Fibroblast of skin of scalp (primary cell): ENCODE measurements around the gene ISLR2.
A peak's percentile ranks its signal among the peaks of the same experiment; 100 is the strongest.

Experiments
- DNase-seq: peaks from one replicate; pipeline ENCODE4 v3.0.0-alpha.2; 2013

ISLR2 gene

GRCh38 chr15:74179101-74179841 lies 48.9 kb downstream of the ISLR2 start:
- DNase-seq: peak; percentile 90

- peak; percentile 85 for DNase-seq
These were observed 49.8 kb downstream of the ISLR2 start for GRCh38 chr15:74179983-74180880.

- no peak for DNase-seq
These were observed 50.7 kb downstream of the ISLR2 start for GRCh38 chr15:74180881-74181602.

- no peak for DNase-seq
These were observed 51.7 kb downstream of the ISLR2 start for GRCh38 chr15:74182131-74182530.

- DNase-seq: no peak
These were observed 54.3 kb downstream of the ISLR2 start for GRCh38 chr15:74184582-74185091.

- no peak for DNase-seq
These were observed 55.4 kb downstream of the ISLR2 start for GRCh38 chr15:74185710-74186348.
